GM19193 (cell line): ENCODE data around the gene P2RY2.

ENCODE experiments used
- POLR2A ChIP-seq: IDR thresholded peaks from 4 replicates; pipeline ENCODE4 v1.6.1; 2011; ENCODE audit not compliant: insufficient read depth, insufficient read length; ENCODE audit errors: extremely low read depth

Gene P2RY2

DNA sequence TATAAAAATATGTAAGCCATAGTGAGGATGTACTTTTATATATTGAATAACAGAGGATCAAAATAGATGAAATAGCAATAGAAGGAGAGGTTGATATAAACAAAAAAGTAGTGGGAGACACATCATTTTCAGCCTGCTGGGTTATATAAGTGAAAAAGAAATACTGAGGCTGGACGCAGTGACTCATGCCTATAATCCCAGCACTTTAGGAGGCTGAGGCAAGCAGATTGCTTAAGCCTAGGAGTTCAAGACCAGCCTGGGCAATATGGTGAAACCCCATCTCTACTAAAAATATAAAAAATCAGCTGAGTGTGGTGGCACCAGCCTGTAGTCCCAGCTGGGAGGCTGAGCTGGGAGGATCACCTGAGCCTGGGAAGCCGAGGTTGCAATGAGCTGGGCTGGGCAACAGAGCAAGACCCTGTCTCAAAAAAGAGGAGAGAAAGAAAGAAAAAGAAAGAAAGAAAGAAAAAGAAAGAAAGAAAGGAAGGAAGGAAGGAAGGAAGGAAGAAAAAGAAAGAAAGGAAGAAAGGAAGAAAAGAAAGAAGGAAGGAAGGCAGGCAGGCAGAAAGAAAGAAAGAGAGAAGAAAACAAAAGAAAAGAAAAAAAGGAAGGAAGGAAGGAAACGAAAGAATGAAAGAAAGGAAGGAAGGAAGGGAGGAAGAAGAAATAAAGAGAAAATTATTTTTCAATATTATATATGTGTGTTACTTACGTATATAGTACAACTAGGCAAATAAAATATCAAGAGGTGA is 7.0 kb upstream of the P2RY2 start:
- TF ChIP-seq POLR2A, result no peak

DNA sequence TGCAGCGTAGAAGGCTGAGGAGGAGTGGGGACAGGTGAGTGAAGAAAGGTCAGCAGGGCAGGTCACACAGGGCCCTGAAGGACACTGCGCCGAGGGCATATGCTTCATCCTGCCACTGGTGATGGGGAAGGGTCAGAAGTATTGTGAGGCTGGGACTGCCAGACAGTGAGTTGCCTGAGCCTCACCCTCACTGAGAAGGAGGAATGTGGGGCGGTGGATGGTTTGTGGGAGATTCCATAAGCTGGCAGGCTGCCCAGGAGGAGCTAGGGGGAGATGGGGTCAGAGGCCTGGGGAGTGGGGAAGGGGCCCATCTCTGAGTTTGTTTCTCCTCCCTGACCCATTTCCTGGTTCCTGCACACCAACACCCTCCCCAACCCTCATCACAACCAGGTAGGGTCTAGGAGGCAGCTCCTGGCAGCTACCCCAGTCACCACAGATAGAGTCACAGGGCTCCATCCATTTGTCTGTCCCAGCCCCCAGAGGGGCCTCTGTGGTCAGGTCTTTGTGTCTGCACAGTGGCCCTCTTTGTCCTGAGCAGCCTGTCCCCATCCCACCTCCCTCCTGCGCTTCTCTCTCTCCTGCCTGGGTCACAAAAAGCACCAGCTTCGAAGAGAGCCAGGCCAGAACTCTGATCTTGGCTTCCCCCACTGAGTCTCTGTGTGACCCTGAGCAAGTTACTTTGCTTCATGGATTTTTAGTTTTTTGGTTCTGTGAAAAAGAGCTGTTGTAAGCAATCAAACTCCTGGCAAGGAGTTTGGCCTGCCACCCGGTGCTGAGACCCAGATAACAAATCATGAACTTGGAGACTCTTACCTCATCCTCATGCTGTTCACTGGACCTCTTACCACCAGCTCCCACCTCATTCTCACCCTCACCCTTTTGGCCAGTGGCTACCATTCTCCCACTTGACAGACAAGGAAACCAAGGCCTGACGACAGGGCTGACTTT is 4.6 kb upstream of the P2RY2 start:
- no peak for TF ChIP-seq POLR2A

DNA sequence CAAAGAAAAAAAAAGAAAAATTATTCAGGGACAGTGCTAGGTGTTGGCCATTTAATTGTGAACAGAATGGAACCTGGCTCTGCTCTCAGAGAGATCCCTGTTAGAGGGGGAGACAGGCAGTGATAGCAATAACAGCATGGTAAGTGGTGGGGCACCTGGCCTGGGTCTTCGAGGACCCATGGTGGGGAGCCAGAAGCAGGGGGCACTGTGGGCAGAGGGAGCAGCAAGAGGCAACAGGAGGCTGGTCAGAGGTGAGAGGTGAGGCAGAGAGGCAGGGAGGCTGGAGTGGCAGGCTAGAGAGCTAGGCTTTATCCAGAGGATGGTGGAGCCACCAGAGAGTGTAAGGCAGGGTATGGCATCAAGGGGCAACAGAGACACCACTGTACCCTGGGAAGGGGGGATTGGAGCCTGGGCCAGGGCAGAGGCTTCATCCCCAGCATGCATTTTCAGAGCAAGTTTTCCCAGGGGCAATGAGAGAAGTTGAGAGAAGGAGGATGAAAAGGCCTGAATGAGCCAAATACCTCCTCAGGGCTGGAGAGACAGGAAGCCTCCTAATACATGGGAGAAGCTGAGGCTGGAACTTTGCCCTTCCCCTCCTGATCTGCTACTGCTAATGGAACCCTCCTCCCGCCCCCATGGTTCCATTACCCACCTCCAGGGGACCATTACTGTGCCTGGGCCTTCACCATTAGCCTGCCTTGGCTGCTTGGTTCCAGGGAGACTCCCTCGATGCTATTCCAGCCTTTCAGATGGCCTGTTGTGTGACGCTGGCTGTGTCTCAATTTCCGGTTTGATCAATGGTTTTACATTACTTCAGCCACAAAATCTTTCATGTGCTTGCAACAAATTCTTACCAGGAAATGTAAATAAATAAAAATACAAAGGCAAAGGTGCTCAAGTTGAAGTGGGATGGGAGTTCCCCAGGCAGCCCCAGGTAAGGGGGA is 2.6 kb upstream of the P2RY2 start:
- TF ChIP-seq POLR2A, result no peak

DNA sequence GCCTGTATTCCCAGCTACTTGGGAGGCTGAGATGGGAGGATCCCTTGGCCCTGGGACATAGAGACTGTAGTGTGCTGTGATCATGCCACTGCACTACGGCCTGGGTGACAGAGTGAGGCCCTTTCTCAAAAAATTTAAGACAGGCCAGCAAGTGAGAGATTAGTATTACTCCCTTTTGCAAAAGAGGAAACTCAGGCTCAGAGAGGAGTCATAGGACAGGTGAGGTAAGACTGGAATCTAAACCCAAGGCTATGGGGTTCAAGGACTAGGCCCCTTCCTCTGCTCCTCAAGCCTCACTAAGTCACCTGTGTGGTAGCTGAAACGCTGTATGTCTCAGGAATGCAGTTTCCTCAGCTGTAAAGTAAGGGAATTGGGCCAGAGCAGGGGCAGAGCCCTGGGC is 1.6 kb upstream of the P2RY2 start:
- TF ChIP-seq POLR2A, result no peak

DNA sequence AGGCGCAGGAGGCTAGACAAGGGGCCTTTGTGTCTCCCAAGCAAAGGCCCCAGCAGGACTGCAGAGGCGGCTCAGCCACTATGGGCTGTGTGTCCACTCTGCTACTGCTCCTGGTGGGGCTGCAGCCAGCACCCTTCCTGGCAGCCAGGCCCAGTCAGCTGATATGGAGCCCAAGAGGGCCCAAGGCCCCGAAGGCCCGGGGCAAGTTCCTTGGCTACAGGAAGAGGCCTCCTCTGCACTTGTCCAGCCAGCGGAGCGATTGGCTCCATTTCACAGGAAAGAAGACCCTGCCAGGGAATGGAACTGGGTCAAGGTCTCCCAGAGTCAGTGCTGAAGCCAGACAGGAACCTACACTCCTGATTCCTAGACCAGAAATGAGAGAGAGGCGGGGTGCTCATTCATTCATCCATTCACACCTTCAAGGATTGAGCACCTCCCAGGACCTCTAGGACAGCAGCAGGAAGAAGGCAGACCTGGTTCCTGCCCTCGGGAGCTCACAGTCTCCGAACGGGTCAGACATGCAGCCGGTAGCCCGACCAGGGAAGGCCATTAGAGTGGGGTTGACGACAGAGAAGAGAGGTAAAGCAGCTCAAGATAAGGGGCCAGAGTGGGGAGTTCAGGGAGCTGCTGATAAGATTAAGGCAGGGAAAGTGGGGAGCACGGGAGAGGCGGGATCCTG is 811 bp upstream of the P2RY2 start:
- TF ChIP-seq POLR2A, result no peak

DNA sequence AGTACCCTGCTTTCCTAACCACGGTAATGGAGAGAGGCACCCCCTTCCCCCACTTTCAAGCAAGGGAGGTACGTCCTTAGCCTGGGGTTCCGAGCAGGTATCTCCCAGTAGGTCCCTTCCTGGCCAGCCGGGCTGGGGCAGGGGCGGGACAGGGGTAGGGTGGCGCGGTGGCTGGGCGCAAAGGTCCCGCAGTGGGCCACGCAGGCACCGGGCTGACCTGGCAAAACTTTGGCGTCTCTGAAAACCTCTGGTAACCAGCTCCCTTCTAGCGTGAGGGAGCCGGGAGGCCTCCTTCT is 323 bp upstream of the P2RY2 start:
- no peak for TF ChIP-seq POLR2A

DNA sequence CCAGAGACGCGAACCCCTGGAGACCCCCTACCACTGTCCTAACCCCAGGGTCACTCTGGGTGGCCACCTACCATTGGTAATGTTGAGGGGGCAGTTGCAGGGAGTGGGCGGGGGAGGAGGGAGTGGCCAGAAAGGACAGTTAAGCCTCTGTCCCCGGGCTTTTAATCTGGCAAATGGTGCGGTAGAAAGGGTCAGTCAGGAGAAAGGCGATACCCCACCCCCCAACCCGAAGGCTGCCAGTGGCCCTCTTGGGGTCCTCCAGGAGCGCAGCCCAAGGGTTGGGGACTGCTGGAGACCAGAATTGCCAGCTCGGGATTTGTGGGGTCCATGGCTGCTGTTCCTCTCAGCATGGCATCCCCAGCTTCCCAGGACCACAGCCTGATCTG is 742 bp downstream of the P2RY2 start:
- no peak for TF ChIP-seq POLR2A

DNA sequence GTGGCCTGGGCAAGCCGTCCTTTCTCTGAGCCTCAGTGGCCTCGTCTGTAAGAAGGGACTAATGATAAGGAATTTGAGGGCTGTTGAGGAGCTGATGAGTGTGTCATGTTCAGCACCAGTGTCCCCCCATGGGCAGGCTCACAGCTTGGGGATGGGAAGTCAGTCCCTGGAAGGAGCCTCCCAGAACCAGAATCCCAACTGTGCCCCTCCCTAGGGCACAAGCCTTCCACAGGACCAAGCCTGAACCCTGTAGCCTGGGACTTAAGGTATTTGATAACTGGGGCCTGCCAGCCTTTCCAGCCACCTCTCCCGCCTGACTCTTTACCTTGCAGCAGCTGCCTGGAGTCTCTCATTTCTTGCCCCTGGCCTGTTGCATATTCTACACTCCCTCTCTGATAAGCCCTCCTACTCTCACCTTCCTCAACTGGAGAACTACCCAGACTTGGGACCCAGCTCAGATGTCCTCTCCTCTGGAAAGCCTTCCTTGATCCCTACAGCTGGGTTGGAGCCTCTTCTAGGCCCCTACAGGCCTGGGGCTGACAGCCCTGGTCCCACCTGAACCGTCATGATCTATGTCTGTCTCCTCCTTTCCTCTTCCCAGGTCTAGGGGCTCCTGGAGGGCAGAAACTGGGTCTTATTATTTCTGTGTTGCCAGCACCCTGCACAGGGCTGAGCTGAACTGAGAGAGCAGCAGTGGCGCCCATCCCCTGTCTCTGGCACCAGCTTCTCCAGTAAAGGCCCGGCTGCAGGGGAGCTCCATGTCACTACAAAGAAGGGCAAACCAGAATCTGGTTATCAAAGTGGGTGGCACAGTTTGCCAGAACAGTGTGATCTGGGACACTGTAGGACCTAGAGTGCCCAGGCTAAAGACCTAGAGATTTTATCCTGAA is 1.6 kb downstream of the P2RY2 start:
- no peak for TF ChIP-seq POLR2A

DNA sequence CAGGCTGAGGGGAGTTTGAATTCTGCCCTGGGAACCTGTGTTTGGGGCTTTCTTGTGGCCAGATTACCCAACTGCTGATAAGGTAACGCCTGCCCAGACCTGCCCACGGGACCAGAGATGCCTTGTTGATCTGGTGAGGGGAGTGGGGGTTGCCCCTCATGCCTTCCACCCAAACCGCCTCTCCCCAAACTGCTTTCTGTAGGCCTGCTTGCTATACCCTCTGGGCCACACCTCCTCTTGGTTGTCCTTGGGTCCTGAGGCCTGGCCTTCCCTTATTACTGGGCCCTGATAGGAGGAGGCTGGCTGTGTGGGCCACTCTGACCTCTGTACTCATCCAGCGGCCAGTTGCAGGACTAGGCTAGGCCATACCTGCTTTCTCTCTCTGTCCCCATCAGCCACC is 3.4 kb downstream of the P2RY2 start:
- TF ChIP-seq POLR2A, result no peak

DNA sequence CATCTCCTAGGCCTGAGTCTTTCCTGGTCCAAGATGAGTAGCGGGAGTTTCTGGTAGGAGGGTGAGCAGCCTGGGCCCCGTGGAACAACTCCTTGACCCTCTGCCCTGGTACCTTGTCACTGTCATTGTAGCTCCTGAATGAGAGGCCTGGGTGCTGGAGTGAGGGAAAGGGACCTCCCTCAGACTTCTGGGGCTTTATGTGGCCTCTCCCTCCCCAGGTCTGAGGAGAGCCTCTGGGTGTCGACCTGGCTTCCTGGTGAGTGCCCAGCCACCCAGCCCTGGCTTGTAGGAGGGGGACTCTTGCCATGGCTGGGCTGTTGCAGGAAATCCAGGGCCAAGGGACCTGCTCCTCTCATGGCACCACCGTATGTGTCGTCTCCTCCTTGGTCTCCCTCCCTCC is 3.9 kb downstream of the P2RY2 start:
- no peak for TF ChIP-seq POLR2A

DNA sequence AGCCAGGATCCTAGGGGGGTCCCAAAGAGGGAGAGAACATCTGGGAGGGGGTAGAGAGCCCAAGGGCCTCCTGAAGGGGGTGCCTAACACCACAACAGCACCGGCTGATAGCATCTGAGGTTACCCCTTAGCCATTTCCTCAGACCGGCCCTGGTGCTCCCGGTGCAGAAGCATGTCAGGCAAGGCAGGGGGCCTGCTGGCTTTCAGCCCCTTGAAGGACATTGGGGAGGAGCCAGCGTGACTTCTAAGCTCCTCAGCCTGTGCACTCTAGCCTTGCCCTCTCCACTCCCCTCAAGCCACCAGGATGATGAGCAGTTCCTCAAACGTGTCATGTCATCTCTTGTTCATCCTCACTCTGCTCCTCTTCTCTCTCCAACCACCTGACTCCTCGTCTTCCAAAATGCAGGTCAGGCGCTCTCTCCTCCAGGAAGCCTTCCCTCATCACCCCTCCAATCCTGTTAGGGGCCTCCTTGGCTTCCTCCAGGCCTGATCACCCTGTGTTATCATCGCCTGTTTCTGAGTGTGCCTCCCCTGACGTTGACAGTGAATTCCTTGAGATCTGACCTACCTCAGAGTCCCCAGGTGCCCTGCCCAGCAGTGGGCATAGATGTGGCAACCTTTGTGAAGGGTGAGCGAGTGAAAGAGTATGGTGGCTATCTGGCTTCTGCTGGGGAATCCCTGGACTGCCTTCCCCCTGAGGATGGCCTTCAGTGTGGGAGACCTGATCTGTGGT is 6.1 kb downstream of the P2RY2 start:
- no peak for TF ChIP-seq POLR2A

DNA sequence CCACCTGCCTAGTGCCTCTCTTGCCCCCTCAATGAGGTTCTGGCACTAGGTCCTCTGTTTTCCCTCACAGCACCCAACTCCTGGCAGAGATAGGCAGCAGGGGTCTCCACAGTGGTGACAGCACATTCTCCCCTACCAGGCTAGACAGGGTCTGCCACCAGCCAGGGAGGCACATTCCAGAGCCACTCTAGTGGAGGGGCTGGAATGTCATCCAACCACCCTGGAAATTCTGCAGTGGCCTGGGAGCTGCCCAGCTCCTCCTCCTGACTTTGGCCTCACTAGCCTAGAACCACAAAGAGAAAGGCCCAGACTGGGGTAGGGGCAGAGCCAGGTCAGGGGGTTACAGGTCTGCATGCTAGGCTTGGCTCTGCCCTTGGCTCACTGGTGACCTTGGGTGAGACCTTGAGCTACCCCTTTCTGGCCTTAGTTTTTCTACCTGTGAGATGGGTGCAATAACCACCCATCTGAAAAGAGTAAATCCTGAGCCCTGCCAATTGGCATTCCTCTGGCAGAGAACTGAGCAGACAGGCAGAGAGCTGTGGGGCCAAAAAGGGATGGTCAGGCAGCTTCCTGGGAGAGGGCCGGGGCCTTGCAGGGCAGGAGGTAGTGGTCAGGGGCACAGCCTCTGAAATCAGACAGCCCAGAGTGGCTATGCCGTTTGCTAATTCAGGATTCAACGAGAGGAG is 7.1 kb downstream of the P2RY2 start:
- no peak for TF ChIP-seq POLR2A
